GM19023 (cell line): ENCODE measurements around the gene KCNS1.

Source experiments
- ATAC-seq: cut with Tn5 transposase; IDR thresholded peaks from one replicate; pipeline ENCODE4 v1.9.1; 2021; ENCODE audit warnings: mild to moderate bottlenecking, moderate library complexity; ENCODE audit not compliant: unreplicated experiment

The KCNS1 gene

GRCh38 chr20:45052698-45053429 is 48.1 kb downstream of the KCNS1 start:
- ATAC-seq, result peak; percentile 60

- ATAC-seq, result no peak
Measured at GRCh38 chr20:45051204-45052060, 49.5 kb downstream of the KCNS1 start.

GRCh38 chr20:45049904-45050471 is 50.9 kb downstream of the KCNS1 start:
- no peak for ATAC-seq

GRCh38 chr20:45049438-45049837 is 51.5 kb downstream of the KCNS1 start:
- ATAC-seq, result no peak

- no peak for ATAC-seq
Measured at GRCh38 chr20:45047581-45048119, 53.3 kb downstream of the KCNS1 start.

GRCh38 chr20:45044601-45045000 is 56.3 kb downstream of the KCNS1 start:
- ATAC-seq, result no peak

GRCh38 chr20:45044084-45044573 is 56.8 kb downstream of the KCNS1 start:
- no peak for ATAC-seq

GRCh38 chr20:45042978-45043377 is 57.9 kb downstream of the KCNS1 start:
- ATAC-seq, result no peak
